Retinal pigment epithelial cell (primary cell): ENCODE measurements around the gene DIPK2A.

Experiments used
- DNase-seq: peaks from one replicate; pipeline ENCODE4 v3.0.0-alpha.2; 2010; ENCODE audit warnings: low read depth
- H3K4me3 ChIP-seq: 2 replicates; pipeline ENCODE4 v1.5.1; 2011; ENCODE audit warnings: mild to moderate bottlenecking, low read length, control low read depth, moderate library complexity
- TF ChIP-seq, protein P1 (sequence below): conservative IDR thresholded peaks from 2 replicates; pipeline ENCODE4 v1.5.1; 2011; ENCODE audit warnings: low read depth, low read length, control low read depth, inconsistent platforms

Gene DIPK2A

DNA sequence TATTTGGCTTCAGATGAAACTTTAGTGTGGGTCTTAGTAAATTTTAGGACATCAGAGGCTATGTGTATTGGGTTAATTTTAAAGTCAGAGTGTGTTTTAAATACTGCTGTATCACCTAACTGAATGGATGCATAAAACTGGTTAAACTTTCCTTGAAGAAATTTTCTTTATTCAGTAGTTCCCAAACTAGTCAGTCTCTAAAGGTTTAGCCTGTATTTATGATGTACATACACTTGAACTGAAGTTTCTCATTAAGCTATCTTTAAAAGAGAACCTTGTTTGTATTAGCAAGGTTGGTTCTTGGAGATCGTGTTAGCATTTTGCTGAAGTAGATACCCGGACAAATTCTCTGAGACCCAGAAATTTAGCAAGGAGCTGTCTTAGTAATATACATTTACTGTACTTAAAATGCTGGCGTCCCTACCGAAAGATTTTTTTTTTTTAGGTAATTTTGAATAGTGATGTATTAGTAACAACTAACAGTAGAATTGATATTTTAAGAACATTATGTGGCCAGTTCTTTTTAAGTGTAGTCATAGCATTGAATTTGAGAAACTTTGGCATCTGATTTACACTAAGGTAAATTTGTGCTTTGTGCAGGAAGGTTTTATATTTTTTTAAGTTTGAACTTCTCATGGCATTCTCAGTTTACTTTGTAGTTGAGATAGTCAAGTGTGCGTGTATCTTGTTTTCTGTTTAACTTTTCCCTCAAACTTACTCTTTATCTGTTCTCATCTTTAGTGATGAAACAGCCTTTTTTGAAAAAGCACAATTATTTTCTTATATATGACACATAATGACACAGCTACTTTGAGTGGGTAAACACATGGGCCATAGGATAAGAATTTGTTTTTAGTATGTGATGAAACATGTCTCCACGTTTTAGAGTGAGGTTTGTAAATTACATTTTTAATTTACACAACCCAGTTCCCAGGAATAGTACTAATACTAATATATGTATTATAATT lies 2.9 kb downstream of the DIPK2A start:
- DNase-seq, result no peak
- H3K4me3 ChIP-seq, result peak overlapping the region; percentile 94
- TF ChIP-seq, protein P1, sequence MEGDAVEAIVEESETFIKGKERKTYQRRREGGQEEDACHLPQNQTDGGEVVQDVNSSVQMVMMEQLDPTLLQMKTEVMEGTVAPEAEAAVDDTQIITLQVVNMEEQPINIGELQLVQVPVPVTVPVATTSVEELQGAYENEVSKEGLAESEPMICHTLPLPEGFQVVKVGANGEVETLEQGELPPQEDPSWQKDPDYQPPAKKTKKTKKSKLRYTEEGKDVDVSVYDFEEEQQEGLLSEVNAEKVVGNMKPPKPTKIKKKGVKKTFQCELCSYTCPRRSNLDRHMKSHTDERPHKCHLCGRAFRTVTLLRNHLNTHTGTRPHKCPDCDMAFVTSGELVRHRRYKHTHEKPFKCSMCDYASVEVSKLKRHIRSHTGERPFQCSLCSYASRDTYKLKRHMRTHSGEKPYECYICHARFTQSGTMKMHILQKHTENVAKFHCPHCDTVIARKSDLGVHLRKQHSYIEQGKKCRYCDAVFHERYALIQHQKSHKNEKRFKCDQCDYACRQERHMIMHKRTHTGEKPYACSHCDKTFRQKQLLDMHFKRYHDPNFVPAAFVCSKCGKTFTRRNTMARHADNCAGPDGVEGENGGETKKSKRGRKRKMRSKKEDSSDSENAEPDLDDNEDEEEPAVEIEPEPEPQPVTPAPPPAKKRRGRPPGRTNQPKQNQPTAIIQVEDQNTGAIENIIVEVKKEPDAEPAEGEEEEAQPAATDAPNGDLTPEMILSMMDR, result no peak

DNA sequence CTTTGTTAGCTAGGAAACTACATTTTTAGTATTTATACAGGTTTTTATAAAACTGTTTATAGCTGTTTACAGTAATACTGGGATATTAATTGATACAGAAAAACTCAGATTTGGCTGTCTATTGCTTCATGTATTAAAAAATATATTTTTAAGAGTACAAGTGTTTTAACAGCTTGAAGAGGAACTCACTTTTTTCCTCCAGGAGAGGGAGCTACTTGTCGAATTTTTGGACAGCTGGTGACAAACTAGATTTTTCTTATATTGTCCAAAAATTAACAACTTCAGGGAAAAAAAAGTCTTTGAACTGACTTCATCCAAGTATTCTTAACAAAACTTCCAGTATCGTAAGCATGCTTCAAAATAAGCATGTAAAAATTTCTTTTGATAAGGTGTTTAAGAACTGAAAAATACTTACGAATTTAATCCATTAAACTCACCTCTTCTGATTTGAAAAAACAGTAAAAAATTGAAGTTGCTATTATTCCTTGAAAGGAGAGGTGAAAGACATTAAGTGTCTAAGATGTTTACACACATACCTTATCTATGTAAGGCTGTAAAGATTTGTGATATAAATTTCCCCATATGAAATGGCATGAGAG lies 4.0 kb downstream of the DIPK2A start:
- TF ChIP-seq, protein P1, result peak; percentile 59
- peak; percentile 19 for DNase-seq
- H3K4me3 ChIP-seq, result no peak overlapping the region

DNA sequence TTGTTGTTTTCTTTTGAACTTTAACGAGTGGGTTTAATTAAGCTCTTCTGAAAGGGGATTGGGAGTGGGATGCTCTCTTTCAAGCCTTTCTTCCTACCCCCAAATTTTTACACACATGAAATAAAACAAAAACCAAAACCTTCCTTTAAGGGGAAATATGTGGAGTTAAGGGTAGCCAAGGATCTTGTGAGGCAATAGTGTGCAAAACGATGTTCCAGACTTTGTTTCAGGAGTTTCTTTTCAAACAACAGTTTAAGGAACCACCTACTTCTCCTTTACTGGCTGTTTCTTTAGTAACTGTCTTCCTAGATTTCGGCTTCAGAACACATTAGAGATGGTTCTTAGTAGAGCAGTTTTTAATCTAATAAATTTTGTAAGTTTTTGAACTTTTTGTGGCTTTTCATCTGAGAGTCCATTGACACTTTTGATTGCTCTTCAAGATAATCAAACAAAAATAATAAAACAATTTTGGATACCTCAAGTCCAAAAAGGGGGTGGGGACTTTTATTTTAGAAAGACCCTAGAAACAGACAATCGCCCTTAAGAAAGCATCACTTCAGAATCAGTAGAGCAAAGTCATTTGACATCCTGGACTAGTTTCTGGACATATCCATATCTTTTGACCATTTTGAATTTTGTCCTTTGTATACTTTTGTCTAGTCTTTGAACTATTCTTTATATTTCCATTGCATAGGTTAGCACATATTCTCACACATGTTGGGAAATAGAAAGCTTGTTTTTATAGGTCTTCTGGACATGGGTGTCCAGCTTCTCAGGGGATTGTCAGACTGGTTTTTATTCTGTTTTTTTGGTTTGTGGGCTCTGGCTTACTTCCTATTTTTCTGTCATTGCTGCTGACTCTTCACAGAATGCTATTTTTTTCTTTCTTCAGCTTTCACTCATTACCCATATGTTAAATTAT lies 6.0 kb downstream of the DIPK2A start:
- TF ChIP-seq, protein P1, result no peak
- no peak overlapping the region for H3K4me3 ChIP-seq
- no peak for DNase-seq

DNA sequence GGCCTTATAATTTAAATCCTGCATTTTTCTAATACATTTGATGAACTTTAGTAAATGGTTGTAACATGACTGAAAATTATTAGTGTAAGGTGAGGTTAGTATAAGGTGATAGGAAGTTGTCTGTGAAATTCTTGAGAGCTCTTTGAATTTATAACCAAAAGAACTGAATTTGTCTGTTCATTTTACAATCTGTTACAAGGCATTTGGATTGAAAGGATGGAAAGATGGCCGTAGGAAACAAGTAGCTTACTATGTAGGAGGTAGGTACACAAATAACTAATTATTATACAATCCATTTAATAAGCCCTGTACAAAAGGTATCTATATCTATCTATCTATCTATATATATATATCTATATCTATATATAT lies 6.6 kb downstream of the DIPK2A start:
- TF ChIP-seq, protein P1, result no peak
- no peak for DNase-seq
- H3K4me3 ChIP-seq, result no peak overlapping the region

DNA sequence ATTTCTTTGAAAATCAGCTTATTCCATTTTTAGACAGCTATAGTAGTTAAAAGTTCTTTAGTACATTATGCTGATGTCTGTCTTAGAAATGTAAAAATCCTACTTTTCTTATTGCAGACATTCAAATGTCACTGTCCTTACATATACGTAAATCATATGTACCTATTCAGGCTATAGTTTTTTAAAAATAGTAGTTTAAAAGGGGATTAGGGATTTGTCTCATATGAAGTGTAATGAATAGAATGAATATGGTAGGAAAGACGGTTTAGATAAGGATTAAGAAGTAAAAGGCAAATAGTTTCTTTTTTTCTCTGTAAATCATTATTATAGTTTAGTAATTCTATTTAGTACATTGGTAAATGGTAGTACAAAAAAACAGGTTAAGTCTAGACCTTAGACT lies 7.4 kb downstream of the DIPK2A start:
- no peak for DNase-seq
- TF ChIP-seq, protein P1, result no peak

DNA sequence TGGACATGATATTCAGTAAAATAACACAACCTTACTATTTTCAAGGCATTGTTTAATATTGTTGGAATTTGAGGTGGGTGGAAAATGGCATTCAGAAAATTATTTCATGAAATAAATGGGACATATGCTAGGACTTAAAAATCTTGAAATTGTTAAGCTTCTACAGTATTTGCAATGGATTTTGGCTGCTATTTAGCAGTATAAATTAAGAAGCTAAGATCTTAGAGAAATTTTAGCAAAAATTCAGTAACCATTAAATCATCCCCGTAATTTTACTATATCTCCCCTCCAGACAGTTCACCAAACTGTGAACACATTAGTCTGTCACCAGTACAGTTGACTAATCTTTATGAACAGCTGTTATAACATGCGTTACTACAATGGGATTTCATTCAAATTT lies 8.2 kb downstream of the DIPK2A start:
- H3K4me3 ChIP-seq, result no peak overlapping the region
- DNase-seq, result no peak
- TF ChIP-seq, protein P1, result no peak

More for the DNA sequence above, 7.4 kb downstream of the DIPK2A start:
- no peak overlapping the region for H3K4me3 ChIP-seq
